Measurements from ENCODE around the gene NDUFS2.
"Not testable (repeated sequence)": the region's sequence is repeated elsewhere in the genome, so short reads cannot be mapped to it uniquely, and the experiment has no call there.

NDUFS2 gene

DNA sequence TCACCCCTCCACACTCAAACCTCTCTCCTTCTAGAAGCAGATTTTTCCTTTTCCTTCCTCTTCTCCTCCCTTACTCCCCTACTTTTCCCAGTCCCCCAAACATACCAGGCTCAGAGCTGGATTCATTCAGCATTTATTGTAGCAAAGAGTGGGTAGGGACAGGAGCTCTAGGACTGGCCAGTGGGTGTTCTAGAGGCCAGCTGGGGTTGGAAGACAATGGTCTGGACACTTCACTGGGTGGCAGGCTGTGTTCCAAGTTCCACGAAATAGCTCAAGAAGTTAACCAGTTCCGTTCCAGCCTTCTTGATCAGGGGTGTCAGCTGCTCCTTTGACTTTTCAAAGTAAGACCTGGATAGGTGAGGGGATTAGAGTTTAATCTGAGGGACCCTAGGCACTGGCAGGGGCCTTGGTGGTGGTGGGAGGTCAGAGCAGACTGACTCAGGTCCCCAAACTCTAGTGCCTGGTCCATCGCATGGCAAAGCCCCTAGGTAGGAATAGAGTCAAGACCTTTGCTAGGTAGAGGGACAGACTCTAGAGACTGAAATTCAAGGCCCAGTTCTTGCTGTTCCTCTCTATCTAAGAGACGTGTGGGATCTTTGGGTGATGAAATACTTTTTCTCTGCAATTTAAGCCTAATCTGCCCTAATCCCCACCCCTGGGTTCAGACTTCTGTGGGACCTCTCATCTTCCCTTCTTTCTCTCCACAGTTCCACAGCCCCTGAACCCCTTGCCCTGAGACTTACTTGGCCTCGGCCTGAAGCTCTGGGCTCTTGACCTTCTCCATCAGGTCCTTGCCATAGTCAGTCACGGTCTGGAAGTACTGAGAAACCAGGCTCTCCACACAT is 20.2 kb downstream of the NDUFS2 start:
- no peak for DNase-seq

DNA sequence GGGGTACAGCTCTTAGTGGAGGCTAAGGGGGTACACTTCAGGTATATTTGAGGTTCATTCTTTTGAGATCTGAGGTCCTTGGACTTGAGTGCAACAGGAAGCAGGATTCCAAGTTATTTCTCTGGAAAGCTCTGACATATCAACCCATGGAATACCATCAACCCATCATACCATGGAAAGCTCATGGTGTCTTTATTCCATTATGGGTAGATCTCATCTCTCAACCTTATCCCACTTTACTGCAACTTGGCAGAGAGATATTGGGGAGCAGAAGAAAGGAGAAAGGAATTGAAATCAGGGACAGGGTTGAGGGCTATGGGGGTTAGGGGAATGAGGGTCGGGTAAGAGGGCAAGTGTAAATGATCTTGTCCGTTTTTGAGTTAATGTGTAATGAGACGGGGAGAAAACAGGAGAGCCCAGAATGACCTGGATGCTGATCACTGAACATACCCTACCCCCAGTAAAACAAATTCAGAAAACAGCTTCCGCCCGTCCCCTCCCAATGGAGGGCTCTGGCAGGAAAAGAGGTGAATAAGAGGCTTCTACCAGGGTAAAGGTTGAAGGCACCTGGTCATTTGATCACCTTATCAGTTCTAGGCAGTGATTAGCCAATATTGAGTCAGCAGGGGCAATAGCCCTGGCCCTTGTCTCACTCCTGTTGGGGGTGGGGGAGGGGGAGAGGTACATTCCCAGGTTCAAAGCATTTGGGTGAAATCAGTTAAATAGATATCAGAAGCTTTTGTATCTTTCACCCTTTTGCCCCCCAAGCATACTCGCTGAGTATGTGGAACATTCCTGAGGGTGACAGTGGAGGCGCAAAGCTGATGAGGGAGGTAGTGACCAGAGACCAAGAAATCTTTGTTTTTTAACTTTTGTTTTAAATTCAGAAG is 21.9 kb downstream of the NDUFS2 start:
- no peak for DNase-seq

DNA sequence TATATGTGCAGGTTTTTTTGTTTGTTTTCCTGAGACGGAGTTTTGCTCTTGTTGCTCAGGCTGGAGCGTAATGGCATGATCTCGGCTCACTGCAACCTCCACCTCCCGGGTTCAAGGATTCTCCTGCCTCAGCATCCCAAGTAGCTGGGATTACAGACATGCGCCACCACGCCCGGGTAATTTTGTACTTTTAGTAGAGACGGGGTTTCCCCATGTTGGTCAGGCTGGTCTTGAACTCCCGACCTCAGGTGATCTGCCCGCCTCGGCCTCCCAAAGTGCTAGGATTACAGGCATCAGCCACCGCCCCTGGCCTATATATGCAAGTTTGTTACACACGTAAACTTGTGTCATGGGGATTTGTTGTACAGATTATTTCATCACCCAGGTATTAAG is 22.5 kb downstream of the NDUFS2 start:
- DNase-seq = not testable (repeated sequence)

DNA sequence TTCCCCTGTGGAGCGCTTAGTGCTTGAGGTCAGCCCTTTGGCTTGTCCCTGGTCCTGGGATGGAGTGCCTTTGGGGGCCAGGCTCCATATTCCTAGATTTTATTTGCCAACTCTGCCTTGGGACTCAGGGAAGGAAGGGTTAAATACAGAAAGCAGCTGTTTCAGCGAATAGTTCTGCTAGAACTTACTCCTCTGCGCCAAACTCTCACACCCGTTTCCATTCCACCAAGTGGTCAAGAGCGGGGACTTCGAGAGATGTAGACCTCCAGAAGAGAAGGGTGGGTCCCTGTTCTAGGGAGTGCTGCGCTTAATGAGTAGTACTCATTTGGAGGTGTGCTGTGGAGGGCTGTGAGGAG is 23.0 kb downstream of the NDUFS2 start:
- no peak for DNase-seq

DNA sequence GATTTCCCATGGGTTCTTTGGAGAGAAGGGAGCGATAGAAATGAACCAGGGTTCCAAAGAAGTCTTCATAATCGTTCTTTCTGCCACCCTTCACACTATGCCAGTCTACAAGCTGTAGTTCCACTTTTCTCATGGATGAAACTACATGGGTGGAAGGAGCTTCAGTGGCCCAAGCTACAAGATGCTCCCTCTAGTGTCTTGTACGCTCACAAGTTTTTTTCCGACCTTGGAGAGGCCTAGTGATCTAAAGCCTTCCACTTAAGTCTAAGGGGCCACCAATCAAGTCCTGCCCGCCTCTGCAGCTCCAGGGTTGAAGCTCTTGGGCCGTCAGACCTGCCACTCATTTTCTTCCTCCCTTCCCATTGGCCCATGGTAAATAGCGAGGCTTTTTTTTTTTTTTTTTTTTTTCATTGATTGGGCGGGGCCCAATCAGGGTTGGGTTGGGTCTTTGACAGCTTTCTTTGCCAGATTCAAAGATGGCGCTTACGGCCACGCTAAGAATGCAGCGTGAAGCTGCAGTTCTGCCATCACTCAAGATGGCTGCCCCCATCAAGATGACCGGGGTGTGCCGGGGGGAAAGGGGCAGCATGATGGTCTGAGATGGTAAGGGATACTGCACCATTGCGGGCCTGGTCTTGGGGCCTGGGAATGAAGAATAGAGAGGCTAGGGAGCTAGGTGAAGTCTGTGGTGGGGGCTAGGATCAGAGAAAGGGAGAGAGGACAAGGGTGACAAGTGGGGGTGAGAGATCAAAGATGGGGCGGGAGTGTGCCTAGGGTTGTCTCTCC is 23.6 kb downstream of the NDUFS2 start, which contains the start of gene TOMM40L:
TOMM40L (plus strand) TSS at position 527 of the 786 bp plus-strand sequence. CDS start 430 bp downstream, outside the sequence.
- DNase-seq = peak; percentile 86 to 89

DNA sequence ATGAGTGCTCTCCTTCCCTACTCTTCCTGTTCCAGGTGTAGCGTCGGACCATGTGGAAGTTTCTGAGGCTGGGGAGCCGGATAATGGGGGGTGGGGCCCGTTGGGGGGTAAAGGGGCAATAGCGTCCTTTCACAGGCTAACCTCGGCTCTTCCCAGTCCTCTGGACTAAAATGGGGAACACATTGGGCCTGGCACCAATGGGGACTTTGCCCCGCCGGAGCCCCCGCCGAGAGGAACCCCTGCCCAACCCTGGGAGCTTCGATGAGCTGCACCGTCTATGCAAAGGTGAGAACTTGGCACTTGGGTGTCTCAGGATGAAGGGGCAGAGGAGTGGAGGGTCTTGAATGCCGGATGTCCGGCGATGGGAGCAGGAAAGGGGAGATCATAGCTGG is 24.1 kb downstream of the NDUFS2 start:
- DNase-seq = no peak

DNA sequence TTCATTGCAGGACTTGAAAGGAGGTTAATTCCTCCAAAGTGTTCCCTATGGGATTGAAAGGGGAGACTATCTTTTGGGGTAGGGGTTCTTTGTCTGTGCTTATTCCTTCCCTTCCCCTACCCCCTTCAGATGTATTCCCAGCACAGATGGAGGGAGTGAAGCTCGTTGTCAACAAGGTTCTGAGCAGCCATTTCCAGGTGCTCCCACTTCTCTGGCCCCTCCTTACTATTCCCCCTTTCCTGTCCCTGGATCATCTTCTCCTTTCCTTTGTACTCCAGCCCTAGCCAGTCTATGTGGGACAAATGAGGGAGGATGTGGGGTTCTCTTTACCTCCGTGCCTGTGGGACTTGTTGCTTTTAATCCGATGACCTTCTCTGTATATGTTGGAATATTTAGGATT is 24.6 kb downstream of the NDUFS2 start:
- no peak for DNase-seq

DNA sequence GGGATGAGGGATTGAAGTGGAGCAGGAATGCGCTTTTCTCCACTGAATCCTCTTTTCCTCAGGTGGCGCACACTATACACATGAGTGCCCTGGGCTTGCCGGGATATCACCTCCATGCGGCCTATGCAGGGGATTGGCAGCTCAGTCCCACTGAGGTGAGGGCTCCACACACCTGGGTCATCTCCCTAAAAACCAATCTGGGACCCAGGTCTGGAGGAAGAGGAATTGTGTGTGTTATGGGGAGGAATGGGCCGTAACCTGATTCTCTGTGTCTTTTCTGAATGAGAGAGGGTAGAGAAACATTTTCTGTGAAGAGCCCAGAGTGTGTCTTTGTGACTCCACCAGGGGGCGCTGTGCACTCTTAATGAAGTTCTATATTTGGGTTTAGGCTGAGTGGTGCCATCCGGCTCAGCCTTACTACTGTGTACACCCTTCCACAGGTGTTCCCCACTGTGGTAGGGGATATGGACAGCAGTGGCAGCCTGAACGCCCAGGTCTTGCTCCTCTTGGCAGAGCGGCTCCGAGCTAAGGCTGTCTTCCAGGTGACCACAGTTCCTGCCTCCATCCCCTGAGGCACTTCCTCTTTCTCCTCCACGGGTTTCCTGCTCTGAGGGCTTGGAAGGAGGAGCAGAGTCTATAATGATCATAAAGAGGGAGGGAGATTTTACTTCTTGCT is 25.2 kb downstream of the NDUFS2 start:
- DNase-seq = peak; percentile 91 to 92

DNA sequence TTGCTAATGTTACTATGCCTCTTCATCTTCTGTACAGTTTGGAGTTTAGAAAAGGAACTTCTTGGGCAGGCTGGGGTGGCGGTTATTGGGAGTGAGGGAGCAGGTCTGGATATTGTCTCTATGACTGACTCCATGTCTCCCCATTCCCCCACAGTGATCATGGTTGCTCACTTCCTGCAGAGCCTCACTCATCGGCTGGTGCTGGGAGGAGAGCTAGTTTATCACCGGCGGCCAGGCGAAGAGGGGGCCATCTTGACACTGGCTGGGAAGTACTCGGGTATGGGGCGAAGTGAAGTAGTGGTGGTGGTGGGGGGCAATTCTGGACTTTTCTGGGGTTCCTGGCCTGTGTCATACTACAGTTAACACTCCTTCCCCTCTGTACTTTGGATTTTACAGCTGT is 25.9 kb downstream of the NDUFS2 start:
- no peak for DNase-seq

DNA sequence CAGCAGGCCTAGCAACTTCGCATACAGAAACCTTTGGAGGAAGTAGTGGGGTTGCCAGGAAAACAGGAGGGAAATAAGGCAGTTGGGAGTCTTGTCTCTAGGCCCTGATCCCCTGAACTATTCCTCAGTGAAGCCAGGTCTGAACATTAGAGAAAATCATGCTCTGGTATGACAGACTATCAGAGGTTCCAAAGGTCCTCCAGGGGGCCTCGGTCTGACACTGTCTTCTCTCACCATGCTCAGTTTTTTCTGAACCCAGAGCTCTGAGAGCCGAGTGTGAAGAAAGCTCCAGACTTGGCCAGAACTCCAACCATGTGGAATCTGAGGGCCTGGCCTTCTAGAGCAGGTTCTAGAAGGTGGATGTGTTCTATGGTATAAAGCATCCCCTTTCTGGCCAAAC is 27.7 kb downstream of the NDUFS2 start:
- DNase-seq = no peak

DNA sequence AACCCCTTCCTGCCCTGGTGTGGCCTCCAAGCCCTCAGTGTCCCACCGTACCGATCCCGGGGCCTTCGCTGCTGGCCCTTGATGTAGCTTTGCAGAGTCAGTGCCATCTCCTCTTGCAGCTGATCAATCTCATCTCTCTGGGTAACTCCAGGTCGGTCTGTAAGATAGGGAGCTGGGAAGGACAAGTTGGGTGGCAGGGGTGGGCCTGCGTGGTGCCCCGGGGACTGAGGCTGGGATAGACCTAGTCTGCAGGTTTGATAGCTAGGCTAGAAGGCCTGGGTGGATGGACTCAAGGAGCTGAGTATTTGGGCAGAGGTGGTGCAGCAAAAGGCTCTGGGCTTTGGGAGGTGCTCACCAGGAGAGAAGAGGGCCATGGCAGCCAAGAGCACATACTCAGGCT is 28.6 kb downstream of the NDUFS2 start:
- no peak for DNase-seq

DNA sequence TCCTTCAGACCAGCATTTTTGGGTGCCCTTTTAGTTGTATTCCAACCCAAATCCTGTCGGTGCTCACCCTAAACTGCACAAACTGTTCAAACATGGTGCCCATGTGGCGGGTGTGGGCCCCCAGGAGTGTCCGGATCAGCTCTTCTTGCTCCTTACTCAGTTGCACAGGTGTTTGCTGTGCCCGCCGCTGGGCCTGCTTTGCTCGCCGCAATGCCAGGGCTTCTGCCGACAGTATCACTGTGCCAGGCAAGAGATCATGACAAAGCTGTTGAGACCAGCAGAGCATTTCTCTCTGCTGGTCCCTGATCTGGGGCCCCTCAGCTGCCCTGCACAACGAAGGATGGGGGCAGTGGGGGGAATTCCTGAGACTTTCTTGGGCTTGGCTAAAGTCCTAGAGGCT is 30.9 kb downstream of the NDUFS2 start:
- no peak for DNase-seq

DNA sequence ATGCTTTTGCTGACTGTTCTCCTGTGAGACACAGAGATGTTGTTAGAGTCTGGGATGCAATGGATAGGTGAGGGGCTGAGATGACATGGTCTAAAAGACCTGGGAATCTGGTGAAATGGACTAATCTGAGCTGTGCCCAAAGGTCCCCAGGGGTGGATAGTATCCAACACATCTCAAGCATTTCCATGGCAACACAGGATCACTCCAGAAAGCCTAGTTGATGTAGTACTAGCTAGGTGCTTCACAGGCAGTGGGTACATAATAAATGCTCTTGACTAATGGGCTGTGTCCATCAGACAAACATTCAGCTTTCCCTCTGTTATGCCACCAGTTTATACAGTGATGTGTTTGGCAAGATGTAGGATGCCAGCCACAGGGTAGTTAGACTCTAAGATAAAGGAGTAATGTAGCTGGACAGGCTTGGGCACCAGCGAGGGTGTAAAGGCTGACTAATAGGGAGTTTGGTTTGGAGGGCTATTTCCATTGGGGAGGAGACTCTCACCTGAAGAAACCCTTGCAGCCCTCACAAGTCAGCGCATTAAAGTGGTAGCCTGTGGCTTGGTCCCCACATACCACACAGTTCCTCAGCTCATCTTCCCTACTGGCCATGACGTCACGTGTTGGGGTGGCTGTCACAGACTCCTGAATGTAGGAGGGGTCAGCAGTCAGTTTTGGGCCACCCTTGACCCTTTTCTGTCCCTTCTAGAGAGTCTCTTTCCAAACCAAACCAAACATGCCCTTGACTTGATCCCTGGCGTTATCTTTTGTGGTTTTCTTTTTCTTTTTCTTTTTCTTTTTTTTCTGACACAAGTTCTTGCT is 34.0 kb downstream of the NDUFS2 start:
- DNase-seq = no peak

DNA sequence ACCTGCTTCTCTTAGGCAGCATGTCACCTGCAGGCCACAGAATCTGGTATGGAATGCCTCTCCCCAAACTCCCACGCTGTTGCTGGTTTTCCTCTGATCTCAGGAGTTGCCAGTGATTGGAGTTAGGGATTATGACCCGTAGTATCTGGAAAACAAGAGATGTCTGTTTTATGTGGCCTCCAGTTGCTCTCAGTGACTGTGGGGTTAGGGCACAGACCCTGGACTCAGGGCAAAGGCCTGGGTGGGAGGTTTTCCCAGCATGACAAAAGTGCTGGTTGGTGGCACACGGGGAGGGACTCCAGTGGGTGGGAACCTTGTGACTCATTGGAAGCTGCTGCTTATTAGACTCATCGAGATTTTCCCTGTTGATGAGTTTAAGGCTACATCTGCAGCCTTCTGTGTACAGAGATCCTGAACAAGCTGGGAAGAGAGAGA is 35.9 kb downstream of the NDUFS2 start, which contains the start of gene NR1I3:
NR1I3 (minus strand) TSS at position 165 of the 435 bp plus-strand sequence. CDS start 1,638 bp downstream, outside the sequence.
- no peak for DNase-seq

DNA sequence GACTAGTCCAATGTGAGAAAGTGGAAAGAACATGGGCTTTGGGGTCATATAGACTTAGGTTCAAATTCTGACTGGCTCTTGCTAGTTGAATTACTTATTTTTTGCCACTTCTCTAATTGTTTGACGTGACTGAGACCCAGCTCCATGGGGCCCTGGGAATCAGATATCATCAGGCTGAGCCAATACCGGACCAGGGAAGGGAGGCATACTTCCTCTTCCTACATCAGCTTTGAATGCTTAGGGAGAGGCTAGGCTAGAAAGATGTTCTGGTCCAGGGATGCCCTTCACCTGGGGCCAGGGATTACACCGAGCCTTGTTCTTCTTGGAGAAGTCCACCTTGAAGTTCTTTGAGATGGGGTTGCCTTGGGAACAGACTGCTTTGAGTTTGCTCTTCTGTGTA is 39.5 kb downstream of the NDUFS2 start:
- DNase-seq = no peak

DNA sequence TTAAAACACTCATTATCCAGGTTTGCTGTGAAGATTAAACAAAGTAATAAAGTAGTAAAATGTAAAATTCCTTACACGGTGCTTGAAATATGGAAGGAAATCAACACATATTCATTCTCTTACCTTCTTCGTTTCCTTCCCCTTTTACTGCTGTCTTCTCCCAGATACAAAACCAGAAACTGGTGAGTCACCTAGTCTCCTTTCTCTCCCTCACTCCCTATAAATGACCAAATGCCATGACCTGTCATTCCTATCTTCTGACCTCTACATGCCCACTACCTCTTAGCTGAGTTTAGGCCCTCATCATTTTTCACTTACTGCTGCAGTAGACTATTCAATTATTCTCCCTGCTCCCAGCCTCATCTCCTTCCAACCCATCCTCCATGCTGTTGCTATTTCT is 40.1 kb downstream of the NDUFS2 start:
- no peak for DNase-seq

DNA sequence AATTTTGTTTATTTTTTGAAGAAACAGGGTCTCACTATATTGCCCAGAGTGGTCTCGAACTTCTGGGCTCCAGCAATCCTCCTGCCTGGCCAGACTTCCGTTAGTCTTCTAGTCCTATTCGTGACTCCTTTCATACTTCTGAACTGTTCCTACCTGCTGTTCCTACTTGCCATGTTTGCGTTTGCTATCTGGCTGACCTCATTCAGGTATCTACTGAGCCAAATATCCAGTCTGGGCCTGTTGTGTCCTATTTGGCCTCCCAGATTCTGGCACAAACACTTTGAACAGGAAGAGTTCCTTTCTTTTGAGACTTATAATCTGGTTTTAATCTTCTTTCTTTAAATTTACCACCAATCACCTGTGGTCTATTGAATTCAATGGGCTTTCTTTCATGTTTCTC is 42.7 kb downstream of the NDUFS2 start:
- no peak for DNase-seq

DNA sequence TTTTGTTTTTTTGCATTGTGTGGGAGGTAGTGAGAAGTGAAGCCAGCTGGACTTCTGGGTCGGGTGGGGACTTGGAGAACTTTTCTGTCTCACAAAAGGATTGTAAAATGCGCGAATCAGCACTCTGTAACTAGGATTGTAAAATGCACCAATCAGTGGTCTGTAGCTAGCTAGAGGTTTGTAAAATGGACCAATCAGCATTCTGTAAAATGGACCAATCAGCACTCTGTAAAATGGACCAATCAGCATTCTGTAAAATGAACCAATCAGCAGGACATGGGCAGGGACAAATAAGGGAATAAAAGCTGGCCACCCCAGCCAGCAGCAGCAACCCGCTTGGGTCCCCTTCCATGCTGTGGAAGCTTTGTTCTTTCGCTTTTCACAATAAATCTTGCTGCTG is 47.9 kb downstream of the NDUFS2 start:
- DNase-seq = not testable (repeated sequence)

DNA sequence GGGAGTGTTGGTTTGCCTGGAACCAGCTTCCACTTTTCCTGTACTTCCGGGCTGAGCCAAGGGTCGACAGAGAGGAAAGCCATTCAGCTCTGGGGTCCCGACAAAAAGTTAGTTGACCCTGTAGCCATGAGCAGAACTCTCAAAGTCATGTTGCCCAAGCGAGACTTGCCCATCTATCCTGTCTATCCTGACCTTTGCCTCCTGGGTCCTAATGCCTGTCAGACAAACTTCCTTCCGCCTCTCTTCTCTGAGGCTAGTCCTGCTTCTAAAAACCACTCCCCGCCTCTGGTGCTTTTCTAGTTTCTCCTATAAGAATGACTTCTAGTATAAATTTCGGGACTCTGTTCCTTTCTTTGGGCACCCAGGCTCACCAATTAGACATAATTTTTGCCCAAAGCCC is 48.7 kb downstream of the NDUFS2 start:
- DNase-seq = no peak

DNA sequence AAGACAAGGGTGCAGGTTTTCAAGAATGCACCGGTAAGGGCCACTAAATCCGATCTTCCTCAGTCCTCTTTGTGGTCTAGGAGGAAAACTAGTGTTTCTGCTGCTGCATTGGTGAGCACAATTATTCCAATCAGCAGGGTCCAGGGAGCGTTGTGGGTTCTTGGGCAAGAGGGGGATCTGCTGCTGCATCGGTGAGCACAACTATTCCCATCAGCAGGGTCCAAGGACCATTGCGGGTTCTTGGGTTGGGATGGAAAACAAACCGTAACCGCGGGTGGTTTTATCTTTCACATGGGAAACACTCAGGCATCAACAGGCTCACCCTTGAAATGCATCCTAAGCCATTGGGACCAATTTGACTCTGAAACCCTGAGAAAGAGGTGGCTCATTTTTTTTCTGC is 49.4 kb downstream of the NDUFS2 start:
- DNase-seq = no peak

DNA sequence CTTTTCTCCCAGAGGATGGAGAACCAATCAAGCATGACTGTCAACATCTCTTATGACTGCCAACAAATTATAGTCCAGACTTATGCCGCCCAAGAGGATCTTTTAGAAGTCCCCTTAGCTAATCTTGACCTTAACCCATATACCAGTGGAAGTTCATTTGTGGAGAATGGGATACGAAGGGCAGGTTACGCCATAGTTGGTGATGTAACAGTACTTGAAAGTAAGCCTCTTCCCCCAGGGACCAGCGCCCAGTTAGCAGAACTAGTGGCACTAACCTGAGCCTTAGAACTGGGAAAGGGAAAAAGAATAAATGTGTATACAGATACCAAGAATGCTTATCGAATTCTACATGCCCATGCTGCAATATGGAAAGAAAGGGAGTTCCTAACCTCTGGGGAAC is 53.1 kb downstream of the NDUFS2 start:
- not testable (repeated sequence) for DNase-seq
